HG03521 (cell line): ENCODE data around the gene RUSC1.

Experiments
- ATAC-seq: cut with Tn5 transposase; IDR thresholded peaks from one replicate; pipeline ENCODE4 v1.9.1; 2021; ENCODE audit warnings: mild to moderate bottlenecking, moderate library complexity; ENCODE audit not compliant: unreplicated experiment

The RUSC1 gene

DNA sequence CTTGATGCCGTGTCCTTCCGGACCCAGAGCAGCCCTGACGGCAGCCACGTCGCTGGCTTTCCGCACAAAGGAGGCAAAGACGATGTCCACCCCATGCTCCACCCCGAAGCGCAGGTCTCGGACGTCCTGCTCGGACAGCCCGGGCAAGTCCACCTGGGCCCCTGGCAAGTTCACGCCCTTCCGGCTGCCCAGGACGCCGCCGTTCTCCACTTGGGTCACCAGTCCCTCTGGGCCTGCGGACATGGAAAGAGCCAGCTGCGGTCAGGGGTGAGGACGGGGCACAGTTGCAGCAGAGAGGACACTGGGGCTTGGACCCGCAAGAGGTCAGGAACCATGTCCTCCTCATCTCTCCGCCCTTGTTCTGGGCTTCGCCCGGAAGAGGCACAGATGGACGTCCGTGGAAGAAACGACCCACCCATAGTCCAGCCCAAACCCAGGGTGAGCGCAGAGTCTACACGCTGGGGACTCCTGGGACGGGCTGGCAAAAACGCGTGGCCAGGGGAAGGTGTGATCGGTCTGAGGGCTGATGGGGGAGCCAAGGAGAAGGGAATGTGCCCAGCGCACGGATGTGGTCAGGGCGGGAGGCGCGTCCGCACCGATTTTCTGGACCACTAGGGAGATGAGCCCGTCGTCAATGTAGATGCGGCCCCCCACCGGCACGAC is 26.0 kb upstream of the RUSC1 start:
- no peak for ATAC-seq

- ATAC-seq, result no peak
Observed at GRCh38 chr1:155295183-155295941, 25.3 kb upstream of the RUSC1 start.

DNA sequence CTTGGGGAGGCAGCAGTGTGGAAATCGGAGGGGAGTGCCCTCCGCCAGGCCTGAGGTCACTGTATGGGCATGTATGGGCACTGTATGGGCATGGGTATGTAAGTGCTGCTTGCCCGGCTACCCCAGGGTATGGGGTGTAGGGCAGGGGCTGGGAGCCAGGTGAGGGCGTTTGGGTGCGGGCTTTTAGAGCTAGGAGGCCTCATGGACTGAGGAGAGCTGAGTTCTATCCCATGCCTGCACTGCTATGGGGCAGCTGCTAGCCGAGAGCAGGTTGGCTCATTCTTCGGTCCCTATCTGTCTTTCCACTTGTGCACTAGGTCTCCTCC is 24.8 kb upstream of the RUSC1 start:
- ATAC-seq, result no peak

- ATAC-seq, result no peak
Observed at GRCh38 chr1:155296661-155297060, 24.0 kb upstream of the RUSC1 start.

DNA sequence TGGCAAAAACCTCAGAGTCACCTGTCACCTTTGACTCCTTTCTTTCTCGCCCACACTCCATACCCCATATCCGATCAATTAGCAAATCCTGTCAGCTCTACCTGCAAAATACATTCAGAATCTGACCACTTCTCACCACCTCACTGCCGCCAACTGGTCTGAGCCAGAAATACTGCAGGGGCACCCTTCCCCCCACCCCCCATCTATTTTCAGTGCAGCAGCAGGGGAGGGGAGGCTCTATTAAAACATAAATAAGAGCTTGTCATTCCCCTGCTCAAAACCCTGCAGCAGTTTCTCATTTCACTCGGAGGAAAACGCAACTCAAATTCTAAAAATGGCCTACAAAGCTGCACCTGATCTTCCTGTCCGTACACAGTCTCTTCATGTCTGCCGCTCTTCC is 23.3 kb upstream of the RUSC1 start:
- ATAC-seq, result no peak

GRCh38 chr1:155300024-155300423 is 20.7 kb upstream of the RUSC1 start:
- ATAC-seq, result no peak

- ATAC-seq, result no peak
Observed at GRCh38 chr1:155300553-155301329, 20.0 kb upstream of the RUSC1 start.

DNA sequence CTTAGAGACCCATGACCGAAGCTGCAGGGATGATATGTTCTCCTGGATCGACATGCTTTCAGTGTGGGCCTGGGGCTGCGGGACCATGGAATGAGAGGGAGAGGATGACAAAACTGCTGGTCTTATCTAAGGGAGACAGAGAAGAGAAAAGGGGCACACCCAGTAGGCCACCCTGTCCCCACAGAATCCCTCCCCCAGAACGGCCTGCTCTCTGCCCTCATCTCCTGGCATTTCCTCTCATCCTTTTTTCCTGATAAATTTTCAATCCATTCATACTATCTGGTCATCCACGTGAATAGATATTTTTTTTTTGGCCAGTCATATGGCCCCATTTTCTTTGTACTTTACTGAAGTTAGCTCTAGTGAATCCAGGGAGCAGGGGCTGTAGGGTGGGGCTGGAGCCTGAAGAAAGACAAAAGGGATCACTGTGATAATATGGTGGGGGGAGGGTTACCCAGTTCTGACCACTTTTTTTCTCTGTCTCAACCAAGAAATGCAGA is 19.3 kb upstream of the RUSC1 start, which contains the start of gene PKLR:
PKLR (minus strand) TSS at position 97 of the 500 bp plus-strand sequence; CDS start at position 54, 43 bp downstream.
- ATAC-seq, result no peak

- ATAC-seq, result no peak
Observed at GRCh38 chr1:155304558-155305063, 16.1 kb upstream of the RUSC1 start.

GRCh38 chr1:155305881-155306391 is 14.8 kb upstream of the RUSC1 start:
- no peak for ATAC-seq

DNA sequence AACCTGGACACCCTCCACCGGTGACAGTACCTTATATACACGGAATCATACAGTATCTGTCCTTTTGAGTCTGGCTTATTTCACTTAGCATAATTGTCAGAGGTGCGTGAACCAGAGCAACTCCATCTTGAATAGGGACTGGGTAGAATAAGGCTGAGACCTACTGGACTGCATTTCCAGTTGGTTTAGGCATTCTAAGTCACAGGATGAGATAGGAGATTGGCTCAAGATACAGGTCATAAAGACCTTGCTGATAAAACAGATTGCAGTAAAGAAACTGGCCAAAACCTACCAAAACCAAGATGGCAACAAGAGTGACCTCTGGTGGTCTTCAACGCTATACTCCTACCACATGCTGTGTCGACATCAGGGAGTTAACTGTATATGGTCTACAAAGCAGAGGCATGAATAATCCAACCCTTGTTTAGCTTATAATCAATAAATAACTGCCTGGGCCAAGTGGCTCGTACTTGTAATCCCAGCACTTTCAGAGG is 13.4 kb upstream of the RUSC1 start:
- ATAC-seq, result no peak

DNA sequence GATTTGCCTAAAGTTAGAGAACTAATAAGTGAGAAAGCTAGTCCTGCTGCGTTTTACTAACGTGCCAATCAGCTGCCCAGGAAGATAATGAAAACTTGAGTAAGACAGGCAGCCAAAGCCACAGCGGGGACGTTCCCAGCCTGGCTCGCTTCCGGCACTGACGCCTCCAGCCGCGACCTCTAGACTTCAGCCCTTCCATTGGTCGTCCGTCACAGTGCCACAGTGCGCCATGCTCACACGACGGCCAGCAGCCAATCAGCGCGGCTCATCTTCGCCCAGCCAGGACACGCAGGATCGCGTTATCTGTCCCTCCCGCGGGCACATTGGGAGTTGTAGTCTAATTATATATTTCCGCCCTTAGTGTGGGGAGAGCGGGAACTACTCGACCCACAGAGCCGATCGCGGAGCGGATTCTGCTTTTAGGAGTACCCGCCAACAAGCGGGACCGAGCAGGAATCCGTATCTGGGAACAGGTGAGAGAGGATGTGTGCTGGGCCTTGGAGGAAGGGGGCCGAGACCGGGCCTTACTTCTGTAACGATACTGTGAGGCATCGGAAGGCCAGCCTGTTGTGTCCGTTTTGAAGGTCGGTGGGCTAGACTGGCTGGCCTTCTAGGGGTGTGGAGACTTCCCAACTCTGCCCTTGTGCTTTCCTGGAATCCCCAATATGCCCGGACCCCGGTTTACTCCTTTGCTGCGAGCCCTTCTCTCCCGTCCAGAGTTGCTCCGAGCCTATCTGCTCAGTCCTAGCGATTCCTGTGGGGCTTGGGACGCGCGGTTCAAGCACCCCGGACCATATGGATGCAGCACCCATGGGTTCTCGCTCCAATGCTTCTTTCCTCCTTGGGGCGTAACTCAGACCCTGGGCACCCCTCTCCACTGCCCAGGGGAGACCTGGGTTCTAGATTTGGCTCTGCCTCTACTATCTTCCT is 11.9 kb upstream of the RUSC1 start, which contains the start of gene FDPS:
FDPS (plus strand) TSS at position 374 of the 930 bp plus-strand sequence. CDS start 924 bp downstream, outside the sequence.
- peak; percentile 96 for ATAC-seq

DNA sequence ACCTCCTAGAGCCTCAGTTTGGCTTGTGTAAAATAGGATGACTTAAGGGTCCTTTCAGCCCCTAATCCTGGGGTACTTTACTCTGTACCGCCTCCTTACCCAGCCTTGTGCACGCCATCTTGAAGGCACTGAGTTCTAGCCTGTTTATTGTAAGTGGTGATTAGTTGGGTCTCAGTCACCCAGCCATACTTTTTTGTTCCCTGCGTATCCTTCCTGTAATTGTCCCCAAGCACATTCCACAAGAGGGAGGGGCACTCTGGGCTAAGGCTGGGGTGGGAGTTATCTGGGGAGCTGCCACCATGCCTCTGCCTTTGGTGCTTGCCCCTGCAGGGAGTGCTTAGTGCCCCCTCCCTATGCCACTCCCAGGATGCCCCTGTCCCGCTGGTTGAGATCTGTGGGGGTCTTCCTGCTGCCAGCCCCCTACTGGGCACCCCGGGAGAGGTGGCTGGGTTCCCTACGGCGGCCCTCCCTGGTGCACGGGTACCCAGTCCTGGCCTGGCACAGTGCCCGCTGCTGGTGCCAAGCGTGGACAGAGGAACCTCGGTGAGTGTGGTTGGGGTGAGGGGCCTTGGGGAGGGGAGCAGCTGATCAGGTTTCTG is 11.2 kb upstream of the RUSC1 start:
- ATAC-seq, result no peak

- ATAC-seq, result no peak
Observed at GRCh38 chr1:155313261-155313660, 7.4 kb upstream of the RUSC1 start.

GRCh38 chr1:155316922-155317321 is 3.8 kb upstream of the RUSC1 start:
- ATAC-seq, result no peak

DNA sequence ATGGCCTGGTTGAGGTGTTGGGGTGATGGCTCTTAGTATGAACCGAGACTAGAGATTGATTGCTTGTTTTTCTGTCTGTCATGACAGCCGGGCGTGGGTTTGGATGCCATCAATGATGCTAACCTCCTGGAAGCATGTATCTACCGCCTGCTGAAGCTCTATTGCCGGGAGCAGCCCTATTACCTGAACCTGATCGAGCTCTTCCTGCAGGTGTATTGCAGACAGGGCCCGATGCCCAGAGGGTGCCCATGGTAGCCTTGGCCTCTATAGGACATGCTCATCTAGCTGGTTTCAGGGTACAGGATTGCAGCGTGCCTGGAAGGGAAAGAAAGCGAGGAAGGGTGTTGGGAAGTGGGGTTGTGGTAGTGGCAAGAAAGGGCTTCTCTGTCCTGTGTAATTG is 2.6 kb upstream of the RUSC1 start:
- ATAC-seq, result no peak

DNA sequence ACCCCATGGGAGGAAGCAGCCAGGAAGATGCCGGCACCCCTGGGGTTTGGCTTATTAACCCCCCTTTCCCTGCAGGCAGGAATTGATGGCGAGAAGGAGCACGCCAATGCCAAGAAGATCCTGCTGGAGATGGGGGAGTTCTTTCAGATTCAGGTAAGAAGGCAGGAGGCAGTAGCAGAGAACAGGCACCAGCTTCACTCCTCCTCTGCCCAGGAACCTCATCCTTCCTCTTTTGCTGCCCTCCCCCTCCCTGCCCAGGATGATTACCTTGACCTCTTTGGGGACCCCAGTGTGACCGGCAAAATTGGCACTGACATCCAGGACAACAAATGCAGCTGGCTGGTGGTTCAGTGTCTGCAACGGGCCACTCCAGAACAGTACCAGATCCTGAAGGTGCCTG is 1.2 kb upstream of the RUSC1 start:
- ATAC-seq, result no peak

DNA sequence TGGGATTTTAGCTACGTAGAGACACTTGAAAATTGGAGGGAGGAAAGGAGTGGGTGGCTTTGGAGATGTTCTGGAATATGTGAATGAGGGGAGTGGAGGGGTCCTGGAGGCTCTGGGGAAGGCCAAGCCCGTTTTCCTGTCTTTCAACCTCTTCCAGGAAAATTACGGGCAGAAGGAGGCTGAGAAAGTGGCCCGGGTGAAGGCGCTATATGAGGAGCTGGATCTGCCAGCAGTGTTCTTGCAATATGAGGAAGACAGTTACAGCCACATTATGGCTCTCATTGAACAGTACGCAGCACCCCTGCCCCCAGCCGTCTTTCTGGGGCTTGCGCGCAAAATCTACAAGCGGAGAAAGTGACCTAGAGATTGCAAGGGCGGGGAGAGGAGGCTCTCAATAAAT is 442 bp upstream of the RUSC1 start:
- no peak for ATAC-seq
